OCI-LY1 (cell line): ENCODE results near the gene STRIT1.
A peak's percentile ranks its signal among the peaks of the same experiment; 100 is the strongest.

Experiments
- H2AFZ ChIP-seq: fragments of 200-600 bp; sonication (generic), shearing (Covaris generic); 2 replicates; pipeline ENCODE4 v1.6.0; 2014; ENCODE audit warnings: antibody characterized with exemption, mild to moderate bottlenecking, low read length
- H3F3A ChIP-seq: fragments of 200-600 bp; sonication (generic), shearing (Covaris generic); 2 replicates; pipeline ENCODE4 v1.6.0; 2014; ENCODE audit warnings: mild to moderate bottlenecking, antibody characterized with exemption, low read length, moderate library complexity; ENCODE audit not compliant: insufficient read depth
- H3K27ac ChIP-seq: fragments of 200-600 bp; sonication (generic); 2 replicates; pipeline ENCODE4 v1.5.1; 2014; ENCODE audit warnings: low read length, mixed run types, mild to moderate bottlenecking, low read depth; ENCODE audit not compliant: poor library complexity, severe bottlenecking
- H3K27me3 ChIP-seq: fragments of 200-600 bp; sonication (generic); 2 replicates; pipeline ENCODE4 v1.6.0; 2014; ENCODE audit warnings: antibody characterized with exemption, mild to moderate bottlenecking, low read length, moderate library complexity; ENCODE audit not compliant: insufficient read depth
- H3K36me3 ChIP-seq: fragments of 200-600 bp; sonication (generic); 2 replicates; pipeline ENCODE4 v1.6.1; 2014; ENCODE audit warnings: mild to moderate bottlenecking, antibody characterized with exemption, low read length, moderate library complexity, mixed read lengths; ENCODE audit not compliant: insufficient read depth
- H3K4me1 ChIP-seq: fragments of 200-600 bp; sonication (generic); 2 replicates; pipeline ENCODE4 v1.5.1; 2014; ENCODE audit warnings: mild to moderate bottlenecking, low read length, moderate library complexity; ENCODE audit not compliant: insufficient read depth, severe bottlenecking
- H3K4me2 ChIP-seq: fragments of 200-600 bp; sonication (generic), shearing (Covaris generic); 2 replicates; pipeline ENCODE4 v1.6.1; 2014; ENCODE audit warnings: low read length
- H3K4me3 ChIP-seq: fragments of 200-600 bp; sonication (generic); 2 replicates; pipeline ENCODE4 v1.5.1; 2014; ENCODE audit warnings: low read length, low read depth, mild to moderate bottlenecking, mixed read lengths; ENCODE audit not compliant: poor library complexity, severe bottlenecking
- H3K79me2 ChIP-seq: fragments of 200-600 bp; shearing (Covaris generic); 2 replicates; pipeline ENCODE4 v1.6.1; 2016; ENCODE audit warnings: mixed run types, low read length, mixed read lengths; ENCODE audit not compliant: insufficient read depth
- H3K9ac ChIP-seq: fragments of 200-600 bp; sonication (generic), shearing (Covaris generic); 2 replicates; pipeline ENCODE4 v1.6.1; 2014; ENCODE audit warnings: mild to moderate bottlenecking, low read length, mixed read lengths
- H3K9me2 ChIP-seq: fragments of 200-600 bp; sonication (generic), shearing (Covaris generic); 2 replicates; pipeline ENCODE4 v1.6.1; 2014; ENCODE audit warnings: low read depth, mild to moderate bottlenecking, low read length, mixed read lengths
- H3K9me3 ChIP-seq: fragments of 200-600 bp; shearing (Covaris generic); 2 replicates; pipeline ENCODE4 v1.6.1; 2014; ENCODE audit warnings: low read length, mixed read lengths
- H4K20me1 ChIP-seq: fragments of 200-600 bp; sonication (generic), shearing (Covaris generic); 2 replicates; pipeline ENCODE4 v1.6.0; 2016; ENCODE audit warnings: mild to moderate bottlenecking, low read length; ENCODE audit not compliant: insufficient read depth
- EZH2 ChIP-seq: fragments of 200-600 bp; sonication (generic), shearing (Covaris generic); IDR thresholded peaks from 2 replicates; pipeline ENCODE4 v1.8.0; 2017; ENCODE audit warnings: borderline replicate concordance, mixed run types, mild to moderate bottlenecking, antibody characterized with exemption, low read length, moderate library complexity, mixed read lengths
- TF ChIP-seq, protein P1 (sequence below): fragments of 200-600 bp; sonication (generic), shearing (Covaris generic); IDR thresholded peaks from 2 replicates; pipeline ENCODE4 v1.5.1; 2017; ENCODE audit warnings: mild to moderate bottlenecking, antibody characterized with exemption, low read length, moderate library complexity, mixed read lengths

STRIT1 gene

DNA sequence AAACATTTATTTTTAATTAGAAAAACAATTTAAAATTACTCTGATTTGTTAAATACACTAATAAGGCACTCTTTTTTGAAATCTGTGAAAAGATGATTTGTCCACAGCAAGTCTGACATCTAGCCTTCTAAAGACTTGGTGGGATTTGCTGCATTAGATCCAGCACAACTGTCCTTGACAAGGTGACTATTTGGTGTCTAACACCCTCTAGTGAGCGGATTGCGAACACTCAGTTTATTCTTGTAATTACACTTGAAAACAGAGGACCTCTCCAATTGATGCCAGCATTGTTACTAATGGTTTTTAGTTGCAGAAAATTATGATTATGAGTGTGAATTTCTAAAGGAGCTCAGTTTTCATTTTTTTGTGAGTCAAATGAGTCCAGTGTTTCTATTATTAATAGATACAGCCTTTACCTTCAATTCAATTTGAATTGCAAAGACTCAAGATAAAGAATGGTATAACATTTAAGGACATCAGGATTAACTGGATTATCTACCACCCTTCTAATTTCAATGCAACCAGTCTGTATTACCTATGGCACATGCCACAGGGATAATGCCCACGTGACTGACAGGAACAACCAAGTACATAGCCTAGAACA is 29.7 kb upstream of the STRIT1 start:
- Histone ChIP-seq H2AFZ (no peak overlapping the region), H3K27me3 (no peaks in the 10 kb centered on the region), H3K27ac (no peak overlapping the region), H3K4me1 (peaks cover 14% of the 10 kb centered on the region), H3K9me2 (no peaks in the 10 kb centered on the region), H3K4me2 (no peak overlapping the region), H3K9ac (no peak overlapping the region), H3F3A (0 out of 2 replicates have a peak, but pooled peaks cover 2% of the 10 kb centered on the region), H3K36me3 (no peaks in the 10 kb centered on the region), H4K20me1 (no peaks in the 10 kb centered on the region), H3K4me3 (no peak overlapping the region), H3K9me3 (no peaks in the 10 kb centered on the region), H3K79me2 (no peaks in the 10 kb centered on the region)
- TF ChIP-seq, protein P1, sequence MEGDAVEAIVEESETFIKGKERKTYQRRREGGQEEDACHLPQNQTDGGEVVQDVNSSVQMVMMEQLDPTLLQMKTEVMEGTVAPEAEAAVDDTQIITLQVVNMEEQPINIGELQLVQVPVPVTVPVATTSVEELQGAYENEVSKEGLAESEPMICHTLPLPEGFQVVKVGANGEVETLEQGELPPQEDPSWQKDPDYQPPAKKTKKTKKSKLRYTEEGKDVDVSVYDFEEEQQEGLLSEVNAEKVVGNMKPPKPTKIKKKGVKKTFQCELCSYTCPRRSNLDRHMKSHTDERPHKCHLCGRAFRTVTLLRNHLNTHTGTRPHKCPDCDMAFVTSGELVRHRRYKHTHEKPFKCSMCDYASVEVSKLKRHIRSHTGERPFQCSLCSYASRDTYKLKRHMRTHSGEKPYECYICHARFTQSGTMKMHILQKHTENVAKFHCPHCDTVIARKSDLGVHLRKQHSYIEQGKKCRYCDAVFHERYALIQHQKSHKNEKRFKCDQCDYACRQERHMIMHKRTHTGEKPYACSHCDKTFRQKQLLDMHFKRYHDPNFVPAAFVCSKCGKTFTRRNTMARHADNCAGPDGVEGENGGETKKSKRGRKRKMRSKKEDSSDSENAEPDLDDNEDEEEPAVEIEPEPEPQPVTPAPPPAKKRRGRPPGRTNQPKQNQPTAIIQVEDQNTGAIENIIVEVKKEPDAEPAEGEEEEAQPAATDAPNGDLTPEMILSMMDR = peak; percentile 98
- no peak for TF ChIP-seq EZH2

DNA sequence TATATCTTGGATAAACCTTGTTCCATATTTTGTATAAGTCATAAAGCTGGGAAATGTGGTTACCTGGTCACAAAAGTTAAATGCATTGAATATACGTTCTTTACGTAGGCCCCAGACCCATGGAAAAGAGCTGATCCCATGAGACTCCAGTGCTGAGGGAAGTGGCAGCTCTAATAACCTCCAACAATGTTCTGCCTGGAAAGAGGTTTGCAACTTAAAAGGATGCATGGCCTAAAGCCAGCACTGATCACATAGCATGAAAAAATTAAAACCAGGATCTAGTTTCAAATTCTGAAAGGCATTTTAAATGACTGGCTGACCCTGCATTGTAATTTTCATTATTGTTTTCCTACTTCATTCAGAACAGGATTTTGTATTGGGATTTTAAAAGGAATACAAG is 27.9 kb upstream of the STRIT1 start:
- Histone ChIP-seq H3K36me3 (no peaks in the 10 kb centered on the region), H2AFZ (no peak overlapping the region), H3K9me3 (no peaks in the 10 kb centered on the region), H3K4me1 (peaks cover 14% of the 10 kb centered on the region), H3F3A (0 out of 2 replicates have a peak, but pooled peaks cover 2% of the 10 kb centered on the region), H3K27ac (no peak overlapping the region), H3K79me2 (no peaks in the 10 kb centered on the region), H3K27me3 (no peaks in the 10 kb centered on the region), H3K4me2 (no peak overlapping the region), H3K9me2 (no peaks in the 10 kb centered on the region), H3K4me3 (no peak overlapping the region), H3K9ac (no peak overlapping the region), H4K20me1 (no peaks in the 10 kb centered on the region)
- TF ChIP-seq, protein P1 = no peak
- TF ChIP-seq EZH2 = no peak

DNA sequence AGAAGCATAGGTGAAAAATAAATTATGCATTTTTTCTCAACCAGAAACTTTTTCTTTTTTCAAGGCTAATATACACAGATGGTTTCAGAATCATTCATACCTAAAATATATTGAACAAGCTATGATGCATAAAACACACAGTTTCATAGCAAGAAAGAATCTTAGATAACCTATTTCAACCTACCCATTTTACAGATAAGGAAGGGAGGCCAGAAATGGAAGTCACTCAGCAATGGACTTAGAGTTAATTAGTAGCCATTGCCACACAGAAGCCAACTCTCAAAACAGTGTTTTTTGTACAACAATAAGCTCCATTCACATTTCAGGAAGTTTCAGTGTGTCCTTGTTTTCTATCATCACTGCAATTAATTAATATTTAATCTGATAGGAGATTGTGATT is 27.5 kb upstream of the STRIT1 start:
- Histone ChIP-seq H3K36me3 (no peaks in the 10 kb centered on the region), H3K79me2 (no peaks in the 10 kb centered on the region), H3K27me3 (no peaks in the 10 kb centered on the region)

More for the DNA sequence above, 27.5 kb upstream of the STRIT1 start:
- no peaks in the 10 kb centered on the region for H4K20me1 ChIP-seq
- H3K4me2 ChIP-seq = no peak overlapping the region
- H3F3A ChIP-seq = 0 out of 2 replicates have a peak, but pooled peaks cover 2% of the 10 kb centered on the region
- H2AFZ ChIP-seq = no peak overlapping the region
- H3K4me1 ChIP-seq = peaks cover 9% of the 10 kb centered on the region
- no peak overlapping the region for H3K9ac ChIP-seq
- TF ChIP-seq, protein P1 = no peak
- no peak for TF ChIP-seq EZH2
- H3K27ac ChIP-seq = no peak overlapping the region
- H3K9me2 ChIP-seq = no peaks in the 10 kb centered on the region
- no peak overlapping the region for H3K4me3 ChIP-seq
- no peaks in the 10 kb centered on the region for H3K9me3 ChIP-seq
